IMR-90 (cell line): ENCODE measurements around the gene MAJIN. TPM values are rescaled to one million over a fixed set of nuclear protein-coding genes. Genes with fewer than 3 reads are reported as not detected.
A peak's percentile ranks its signal among the peaks of the same experiment; 100 is the strongest.

Experiments used
- ATAC-seq: fragments of 200-7000 bp; cut with Tn5 transposase; 2 replicates; pipeline ENCODE4 v1.9.1; 2020; ENCODE audit warnings: low read depth, mild to moderate bottlenecking, moderate library complexity
- BruUV-seq: library from RNA; stranded (reverse); fragments of 400-500 nt; replicated peaks from 2 replicates; lab custom pipeline; 2021; lab: Mats Ljungman, UMichigan
- CTCF ChIA-PET: fragments of 300-600 bp; formaldehyde crosslinking; extraction: SDS; loops from one replicate; lab custom pipeline; 2021; ENCODE audit warnings: antibody characterized with exemption; lab: Yijun Ruan, JAX
- POLR2A ChIA-PET: fragments of 300-600 bp; sonication (Branson Sonifier 250); formaldehyde crosslinking; loops from one replicate; lab custom pipeline; 2022; ENCODE audit warnings: antibody characterized with exemption; ENCODE audit not compliant: unreplicated experiment; lab: Charles Lee
- DNase-seq: peaks from one replicate; pipeline ENCODE4 v3.0.0; 2013
- H2AFZ ChIP-seq: replicated peaks from 2 replicates; pipeline ENCODE3; 2013; ENCODE audit warnings: low read length, mild to moderate bottlenecking; ENCODE audit not compliant: poor library complexity
- H2AK5ac ChIP-seq: 2 replicates; pipeline ENCODE4 v1.6.1; 2013; ENCODE audit warnings: low read depth, low read length, inconsistent platforms
- H2AK9ac ChIP-seq: replicated peaks from 2 replicates; pipeline ENCODE3; 2013; ENCODE audit warnings: mild to moderate bottlenecking, low read depth, low read length, moderate library complexity; ENCODE audit not compliant: poor library complexity
- H2BK120ac ChIP-seq: 2 replicates; pipeline ENCODE4 v1.6.1; 2013; ENCODE audit warnings: low read depth, low read length, inconsistent platforms
- H2BK15ac ChIP-seq: 3 replicates; pipeline ENCODE4 v1.6.1; 2013; ENCODE audit warnings: low read depth, low read length, inconsistent platforms
- H2BK20ac ChIP-seq: 2 replicates; pipeline ENCODE4 v1.6.1; 2013; ENCODE audit warnings: low read depth, mild to moderate bottlenecking, inconsistent platforms, low read length, moderate library complexity
- H2BK5ac ChIP-seq: 2 replicates; pipeline ENCODE4 v1.6.1; 2013; ENCODE audit warnings: mild to moderate bottlenecking, low read depth, low read length, inconsistent platforms; ENCODE audit not compliant: poor library complexity, severe bottlenecking
- H3K14ac ChIP-seq: replicated peaks from 2 replicates; pipeline ENCODE4 v1.6.1; 2013; ENCODE audit warnings: low read depth, low read length, inconsistent platforms
- H3K18ac ChIP-seq: 2 replicates; pipeline ENCODE4 v1.6.1; 2013; ENCODE audit warnings: low read depth, low read length, control low read depth
- H3K23ac ChIP-seq: 2 replicates; pipeline ENCODE4 v1.6.1; 2013; ENCODE audit warnings: low read depth, low read length, inconsistent platforms
- H3K27ac ChIP-seq: 2 replicates; pipeline ENCODE4 v1.5.1; 2013; ENCODE audit warnings: mild to moderate bottlenecking, control low read depth, low read length; ENCODE audit not compliant: insufficient read depth
- H3K27me3 ChIP-seq: 2 replicates; pipeline ENCODE4 v1.6.1; 2013; ENCODE audit warnings: low read length; ENCODE audit not compliant: control insufficient read depth, insufficient read depth
- H3K36me3 ChIP-seq: 2 replicates; pipeline ENCODE4 v1.6.1; 2013; ENCODE audit warnings: low read length, mixed read lengths; ENCODE audit not compliant: control insufficient read depth, insufficient read depth
- H3K4ac ChIP-seq: 2 replicates; pipeline ENCODE4 v1.6.1; 2013; ENCODE audit warnings: low read depth, low read length, inconsistent platforms
- H3K4me1 ChIP-seq: 2 replicates; pipeline ENCODE4 v1.6.1; 2013; ENCODE audit warnings: low read length, mixed read lengths; ENCODE audit not compliant: control insufficient read depth, insufficient read depth
- H3K4me2 ChIP-seq: 2 replicates; pipeline ENCODE4 v1.6.1; 2013; ENCODE audit warnings: low read depth, mild to moderate bottlenecking, control low read depth, low read length, moderate library complexity
- H3K4me3 ChIP-seq: 2 replicates; pipeline ENCODE4 v1.5.1; 2013; ENCODE audit warnings: low read depth, mild to moderate bottlenecking, control low read depth, low read length, moderate library complexity; ENCODE audit not compliant: insufficient read depth
- H3K56ac ChIP-seq: 2 replicates; pipeline ENCODE4 v1.6.1; 2013; ENCODE audit warnings: low read length, inconsistent platforms; ENCODE audit not compliant: insufficient read depth; ENCODE audit errors: extremely low read depth
- H3K79me1 ChIP-seq, 2 experiments: 2 replicates each; pipeline ENCODE4 v1.6.1; 2013; ENCODE audit warnings: low read length in 2 of 2, inconsistent platforms in 1 of 2, low read depth in 1 of 2
- H3K9ac ChIP-seq: 2 replicates; pipeline ENCODE4 v1.6.1; 2013; ENCODE audit warnings: low read depth, low read length, control low read depth
- H3K9me1 ChIP-seq: 2 replicates; pipeline ENCODE4 v1.6.1; 2013; ENCODE audit warnings: low read length, inconsistent platforms; ENCODE audit not compliant: insufficient read depth
- H3K9me3 ChIP-seq: 2 replicates; pipeline ENCODE4 v1.6.1; 2013; ENCODE audit warnings: low read length; ENCODE audit not compliant: control insufficient read depth, insufficient read depth
- H4K20me1 ChIP-seq: 2 replicates; pipeline ENCODE4 v1.6.1; 2013; ENCODE audit warnings: low read length, inconsistent platforms; ENCODE audit not compliant: insufficient read depth
- H4K5ac ChIP-seq: 2 replicates; pipeline ENCODE4 v1.6.1; 2013; ENCODE audit warnings: mild to moderate bottlenecking, low read depth, low read length, control low read depth
- H4K8ac ChIP-seq, 2 experiments: 2 replicates each; pipeline ENCODE4 v1.6.1; 2013; ENCODE audit warnings: low read depth in 2 of 2, low read length in 2 of 2, control low read depth in 1 of 2, inconsistent platforms in 1 of 2
- H4K91ac ChIP-seq: 2 replicates; pipeline ENCODE4 v1.6.1; 2013; ENCODE audit warnings: low read depth, low read length, inconsistent platforms; ENCODE audit not compliant: insufficient read depth
- CHD1 ChIP-seq: IDR thresholded peaks from 2 replicates; pipeline ENCODE4 v1.6.1; 2012; ENCODE audit warnings: low read depth, low read length, improper control_type of control experiment
- MAFK ChIP-seq: IDR thresholded peaks from 2 replicates; pipeline ENCODE4 v1.6.1; 2012; ENCODE audit warnings: low read depth, low read length, improper control_type of control experiment
- RAD21 ChIP-seq: IDR thresholded peaks from 2 replicates; pipeline ENCODE4 v1.6.1; 2012; ENCODE audit warnings: low read length, improper control_type of control experiment
- SMC3 ChIP-seq: fragments of 150-350 bp; IDR thresholded peaks from 2 replicates; pipeline ENCODE4 v1.6.1; 2016; ENCODE audit warnings: low read depth, mild to moderate bottlenecking, antibody characterized with exemption, low read length, moderate library complexity
- USF2 ChIP-seq: fragments of 150-350 bp; IDR thresholded peaks from 2 replicates; pipeline ENCODE4 v1.6.1; 2017; ENCODE audit warnings: mild to moderate bottlenecking, antibody characterized with exemption, low read length, low read depth
- WGBS, 2 experiments: methylation state at CpG; one replicate each; pipeline versions ENCODE4 v1.1.5 to v1.1.7; 2013; ENCODE audit warnings: missing lambda C conversion rate in 2 of 2; ENCODE audit not compliant: insufficient read length in 1 of 2; ENCODE audit errors: extremely low coverage in 2 of 2; 5-methylcytosine and 5-hydroxymethylcytosine counted together
- dilution Hi-C: fragments of 300-500 bp; cut with HindIII; formaldehyde crosslinking; loops from one replicate; pipeline ENCODE4 v1.14.3; 2018; ENCODE audit warnings: low sequenced_read_pairs; ENCODE audit not compliant: unreplicated experiment
- in situ Hi-C: fragments of 300-500 bp; cut with MboI; formaldehyde crosslinking; loops from 3 replicates; pipeline ENCODE4 v1.14.3; 2019; ENCODE audit warnings: low sequenced_read_pairs, inconsistent platforms, mixed read lengths
- intact Hi-C: fragments of 100-400 bp; cut with micrococcal nuclease; formaldehyde crosslinking; loops from 2 replicates; pipeline ENCODE4 v1.10.0; 2022
- polyA plus RNA-seq, 3 experiments: library from polyadenylated mRNA; depleted of rRNA; stranded (reverse); fragments of >200 nt; gene quantifications; 2 replicates each; pipeline ENCODE4 v1.2.3, GENCODE V29; 2012; ENCODE audit warnings: low replicate concordance in 1 of 3
- total RNA-seq: library from RNA; depleted of rRNA; stranded (reverse); fragments of >200 nt; gene quantifications from 2 replicates; pipeline ENCODE4 v1.2.3, GENCODE V29; 2012

The MAJIN gene
- total and polyA plus RNA-seq, 2 of the 4 experiments (the other 2 are of a cell fraction), result not detected

GRCh38 chr11:64996327-64996709, 24.4 kb upstream of the MAJIN start:
- peak overlapping the region; percentile 54 for H3K4me2 ChIP-seq
- H3K14ac ChIP-seq, result peak overlapping the region; percentile 29
- dilution Hi-C loops, result no loop called here
- no peaks in the 10 kb centered on the region for H3K79me1 ChIP-seq
- H3K56ac ChIP-seq, result no peak overlapping the region
- H3K9ac ChIP-seq, result peak overlapping the region; percentile 15; the same call in 1 of the 2 replicates
- H4K5ac ChIP-seq, result peak overlapping the region; percentile 3
- H4K91ac ChIP-seq, result peak overlapping the region; percentile 10; the same call in 1 of the 2 replicates
- no peak for TF ChIP-seq CHD1
- no peak for TF ChIP-seq MAFK
- no peak for TF ChIP-seq SMC3
- TF ChIP-seq RAD21, result no peak
- no peak for TF ChIP-seq USF2
- peak overlapping the region; percentile 24; the same call in 1 of the 2 replicates for H3K4me3 ChIP-seq
- no peak overlapping the region; the same call in 1 of the 2 replicates for H2BK20ac ChIP-seq
- no peaks in the 10 kb centered on the region for H4K20me1 ChIP-seq
- peak overlapping the region; percentile 12 to 89; a peak in 2 of 4 replicates for H4K8ac ChIP-seq
- H3K4ac ChIP-seq, result peak overlapping the region; percentile 81
- H3K23ac ChIP-seq, result peak overlapping the region; percentile 67; the same call in 1 of the 2 replicates
- H3K4me1 ChIP-seq, result 0 out of 2 replicates have a peak, but pooled peaks cover 4% of the 10 kb centered on the region
- peak overlapping the region; percentile 94 for H2AFZ ChIP-seq
- in situ Hi-C loops, result no loop called here
- CTCF ChIA-PET, result interaction anchor here (1.2 to 1.7 kb wide), 4 partner anchors 10 to 308 kb away, joined by 3 to 6 read pairs (median 4); no protein-coding TSS in a partner anchor
- no peak for ATAC-seq
- peak overlapping the region; percentile 54 for H2BK120ac ChIP-seq
- no peak overlapping the region for H3K18ac ChIP-seq
- H2BK15ac ChIP-seq, result peak overlapping the region; percentile 12; the same call in 1 of the 3 replicates
- H2AK9ac ChIP-seq, result peak overlapping the region; percentile 84
- POLR2A ChIA-PET, result interaction anchor here (0.6 kb wide), 1 partner anchor 1140 kb away, joined by 3 read pairs; no protein-coding TSS in a partner anchor
- no peak overlapping the region for H2BK5ac ChIP-seq
- no peak for DNase-seq
- intact Hi-C loops, result loop anchor here (5.0 kb wide), 1 partner anchor 149 kb away; no protein-coding TSS in a partner anchor
- no TSS peak for BruUV-seq
- peak overlapping the region; percentile 35; the same call in 1 of the 2 replicates for H2AK5ac ChIP-seq
- H3K9me3 ChIP-seq, result no peaks in the 10 kb centered on the region
- no peaks in the 10 kb centered on the region for H3K27me3 ChIP-seq
- peaks cover 7% of the 10 kb centered on the region; the same call in 1 of the 2 replicates for H3K9me1 ChIP-seq
- no CpG with 5 or more reads among the region's 11 CpGs for WGBS, 2 experiments
- H3K27ac ChIP-seq, result no peak overlapping the region
- no peaks in the 10 kb centered on the region for H3K36me3 ChIP-seq
